MCF 10A (cell line): ENCODE data around the gene CNTNAP2. TPM values are rescaled to one million over a fixed set of nuclear protein-coding genes. Genes with fewer than 3 reads are reported as not detected.

Experiments used
- BruUV-seq: library from RNA; stranded (reverse); fragments of 400-500 nt; replicated peaks from 2 replicates; lab custom pipeline; 2021; lab: Mats Ljungman, UMichigan
- CTCF ChIA-PET: fragments of 300-600 bp; sonication (Branson Sonifier 250); formaldehyde crosslinking; extraction: SDS; loops from one replicate; lab custom pipeline; 2021; ENCODE audit warnings: antibody characterized with exemption, inconsistent platforms; lab: Yijun Ruan, JAX
- POLR2A ChIA-PET: fragments of 300-600, 350-650 bp; sonication (Branson Sonifier 250); formaldehyde crosslinking; extraction: SDS; loops from one replicate; lab custom pipeline; 2020; ENCODE audit warnings: antibody characterized with exemption, inconsistent platforms; lab: Yijun Ruan, JAX
- DNase-seq: peaks from one replicate; pipeline ENCODE4 v3.0.0-alpha.2; 2018; ENCODE audit not compliant: unreplicated experiment
- H3K27ac Mint-ChIP-seq: one replicate; pipeline ENCODE4 v1.8.0; 2022; ENCODE audit warnings: mild to moderate bottlenecking, low read depth, mixed read lengths; ENCODE audit not compliant: unreplicated experiment
- H3K27me3 Mint-ChIP-seq: one replicate; pipeline ENCODE4 v1.8.0; 2022; ENCODE audit warnings: mixed read lengths; ENCODE audit not compliant: insufficient read depth, unreplicated experiment
- H3K36me3 Mint-ChIP-seq: one replicate; pipeline ENCODE4 v1.8.0; 2022; ENCODE audit warnings: mild to moderate bottlenecking, moderate library complexity, mixed read lengths; ENCODE audit not compliant: insufficient read depth, unreplicated experiment
- H3K4me1 Mint-ChIP-seq: one replicate; pipeline ENCODE4 v1.8.0; 2022; ENCODE audit warnings: mixed read lengths; ENCODE audit not compliant: insufficient read depth, unreplicated experiment
- H3K4me3 Mint-ChIP-seq: one replicate; pipeline ENCODE4 v1.8.0; 2022; ENCODE audit warnings: mild to moderate bottlenecking, moderate library complexity, mixed read lengths; ENCODE audit not compliant: unreplicated experiment
- H3K9me3 Mint-ChIP-seq: one replicate; pipeline ENCODE4 v1.8.0; 2022; ENCODE audit warnings: mixed read lengths; ENCODE audit not compliant: unreplicated experiment
- CTCF ChIP-seq: fragments of 200-600 bp; IDR thresholded peaks from one replicate; pipeline ENCODE4 v1.8.0; 2022; ENCODE audit warnings: antibody characterized with exemption, mild to moderate bottlenecking; ENCODE audit not compliant: unreplicated experiment
- intact Hi-C: fragments of 100-400 bp; cut with micrococcal nuclease; formaldehyde crosslinking; loops from 2 replicates; pipeline ENCODE4 v1.14.1; 2022
- total RNA-seq: library from RNA; stranded (reverse); gene quantifications from 2 replicates; pipeline ENCODE4 v1.2.3, GENCODE V29; 2022

Gene CNTNAP2
- total RNA-seq, 1 experiment from 2014 or later: 1.1 TPM

GRCh38 chr7:148037044-148037443, 1920.4 kb downstream of the CNTNAP2 start:
- CTCF ChIA-PET: interaction anchor here (0.6 kb wide), 1 partner anchor 57 kb away, joined by 3 read pairs; no protein-coding TSS in a partner anchor
- no peaks in the 10 kb centered on the region for H3K36me3 Mint-ChIP-seq
- no peak for TF ChIP-seq CTCF
- H3K4me1 Mint-ChIP-seq: no peaks in the 10 kb centered on the region
- no peak for DNase-seq
- no peak overlapping the region for H3K27ac Mint-ChIP-seq
- no peaks in the 10 kb centered on the region for H3K9me3 Mint-ChIP-seq
- H3K27me3 Mint-ChIP-seq: peaks cover 9% of the 10 kb centered on the region
- POLR2A ChIA-PET: no interaction called here
- intact Hi-C loops: no loop called here
- no peak overlapping the region for H3K4me3 Mint-ChIP-seq
- no TSS peak for BruUV-seq

GRCh38 chr7:148041156-148041555, 1924.6 kb downstream of the CNTNAP2 start:
- intact Hi-C loops: no loop called here
- H3K27ac Mint-ChIP-seq: no peak overlapping the region
- H3K36me3 Mint-ChIP-seq: no peaks in the 10 kb centered on the region
- TF ChIP-seq CTCF: no peak
- ChIA-PET POLR2A (no interaction called here), CTCF (no interaction called here)
- no TSS peak for BruUV-seq
- H3K27me3 Mint-ChIP-seq: peaks cover 13% of the 10 kb centered on the region
- H3K4me3 Mint-ChIP-seq: no peak overlapping the region
- H3K9me3 Mint-ChIP-seq: no peaks in the 10 kb centered on the region
- no peaks in the 10 kb centered on the region for H3K4me1 Mint-ChIP-seq
- DNase-seq: no peak

GRCh38 chr7:148042935-148043631, 1926.5 kb downstream of the CNTNAP2 start:
- H3K9me3 Mint-ChIP-seq: no peaks in the 10 kb centered on the region
- H3K27me3 Mint-ChIP-seq: peaks cover 13% of the 10 kb centered on the region
- CTCF ChIA-PET: interaction anchor here (0.6 kb wide), 2 partner anchors 42 to 1382 kb away, joined by 3 to 5 read pairs; no protein-coding TSS in a partner anchor

DNA sequence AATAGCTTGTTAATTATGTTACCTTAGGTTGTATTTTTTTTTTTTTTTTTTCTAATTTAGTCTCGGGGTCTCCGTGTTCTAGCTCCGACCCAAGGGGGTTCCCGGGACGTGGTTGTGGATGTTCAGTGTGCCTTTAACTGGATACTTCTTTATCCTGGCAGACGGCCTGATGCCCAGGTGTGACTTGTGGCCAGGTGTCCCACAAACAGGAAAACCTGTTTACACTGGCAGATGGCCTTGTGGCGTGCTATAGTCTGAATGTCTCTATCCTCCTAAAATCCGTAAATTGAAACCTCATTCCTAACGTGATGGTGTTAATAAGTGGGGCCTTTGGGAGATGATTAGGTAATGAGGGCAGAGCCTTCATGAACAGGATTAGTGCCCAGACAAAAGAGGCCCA, 1927.6 kb downstream of the CNTNAP2 start:
- Mint-ChIP-seq H3K27me3 (peaks cover 13% of the 10 kb centered on the region), H3K4me3 (no peak overlapping the region), H3K9me3 (no peaks in the 10 kb centered on the region), H3K4me1 (no peaks in the 10 kb centered on the region), H3K27ac (no peak overlapping the region), H3K36me3 (no peaks in the 10 kb centered on the region)
- BruUV-seq: no TSS peak
- intact Hi-C loops: no loop called here
- DNase-seq: no peak
- TF ChIP-seq CTCF: no peak
- ChIA-PET POLR2A (no interaction called here), CTCF (interaction anchor here (0.6 kb wide), 1 partner anchor 1046 kb away, joined by 3 read pairs; no protein-coding TSS in a partner anchor)

More at GRCh38 chr7:148042935-148043631, 1926.5 kb downstream of the CNTNAP2 start:
- TF ChIP-seq CTCF: no peak
- intact Hi-C loops: no loop called here
- Mint-ChIP-seq H3K36me3 (no peaks in the 10 kb centered on the region), H3K4me1 (no peaks in the 10 kb centered on the region), H3K4me3 (no peak overlapping the region), H3K27ac (no peak overlapping the region)
- DNase-seq: no peak
- POLR2A ChIA-PET: no interaction called here
- BruUV-seq: no TSS peak
